PFSK-1 (cell line): ENCODE data around the gene INF2.

Experiments
- POLR2AphosphoS5 ChIP-seq: IDR thresholded peaks from 2 replicates; pipeline ENCODE4 v1.6.1; 2012; ENCODE audit warnings: low read depth, mild to moderate bottlenecking, control low read depth, low read length, moderate library complexity
- SIN3A ChIP-seq: IDR thresholded peaks from 2 replicates; pipeline ENCODE4 v1.6.1; 2012; ENCODE audit warnings: mild to moderate bottlenecking, low read length, moderate library complexity, borderline replicate concordance; ENCODE audit not compliant: insufficient read depth
- TAF1 ChIP-seq: IDR thresholded peaks from 2 replicates; pipeline ENCODE4 v1.6.1; 2012; ENCODE audit warnings: low read length, control low read depth, borderline replicate concordance; ENCODE audit not compliant: insufficient read depth

DNA sequence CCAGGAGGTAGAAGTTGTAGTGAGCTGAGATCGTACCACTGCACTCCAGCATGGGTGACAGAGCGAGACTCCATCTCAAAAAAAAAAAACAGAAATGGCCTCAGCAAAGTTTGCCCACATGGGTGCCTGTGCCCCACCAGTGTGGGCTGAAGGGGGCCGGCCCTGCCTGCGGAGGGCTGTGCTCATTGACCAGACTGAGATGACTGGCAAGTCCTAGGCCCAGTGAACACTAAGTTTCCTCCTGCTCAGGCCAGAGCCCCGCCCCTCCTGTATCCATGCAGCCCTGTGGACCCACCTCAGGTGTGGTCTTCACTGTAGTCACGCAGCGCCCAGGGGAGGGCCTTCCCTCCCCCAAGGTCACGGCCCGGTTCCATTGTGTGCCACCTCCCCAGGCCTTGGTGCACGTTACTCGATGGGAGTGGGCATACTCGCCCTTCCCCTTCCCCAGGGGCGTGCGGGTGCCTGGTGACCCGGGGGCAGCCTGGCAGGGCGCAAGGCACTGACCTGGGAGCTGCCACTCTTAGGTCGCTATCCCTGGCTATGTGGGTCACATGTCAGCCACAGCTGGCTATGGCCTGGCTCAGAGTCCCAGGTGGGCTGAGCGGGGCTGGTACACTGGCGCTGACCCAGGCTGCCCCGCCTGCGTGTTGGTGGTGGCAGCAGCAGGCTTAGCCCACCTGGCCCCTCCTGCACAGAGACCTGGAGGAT is 16.1 kb downstream of the INF2 start:
- TF ChIP-seq SIN3A (no peak), POLR2AphosphoS5 (no peak), TAF1 (no peak)
